Common myeloid progenitor, CD34-positive (primary cell): Measurements from ENCODE around the gene GIGYF2.

Experiments used
- CTCF ChIA-PET: fragments of 350-600 bp; sonication (Branson Sonifier 250); formaldehyde crosslinking; loops from one replicate; lab custom pipeline; 2021; ENCODE audit warnings: antibody characterized with exemption; lab: Charles Lee
- POLR2A ChIA-PET: fragments of 350-600 bp; sonication (Branson Sonifier 250); formaldehyde crosslinking; loops from one replicate; lab custom pipeline; 2021; ENCODE audit warnings: antibody characterized with exemption; lab: Charles Lee
- DNase-seq, 3 donors: peaks; one replicate each; pipeline versions ENCODE4 v3.0.0 to v3.0.0-alpha.2; 2013
- H3K27ac ChIP-seq, 2 experiments: 1 replicate in 1 of 2; 2 replicates in 1 of 2; pipeline ENCODE4 v1.7.0; 2013; ENCODE audit warnings: inconsistent platforms in 2 of 2, low read length in 2 of 2, mild to moderate bottlenecking in 2 of 2, low read depth in 1 of 2, moderate library complexity in 1 of 2; ENCODE audit not compliant: severe bottlenecking in 2 of 2, insufficient read depth in 1 of 2, poor library complexity in 1 of 2
- H3K27me3 ChIP-seq, 5 experiments: replicated peaks in 2 of 5; 1 replicate in 3 of 5; 2 replicates in 2 of 5; pipeline versions ENCODE4 v1.6.1 to v1.7.0; 2013; ENCODE audit warnings: low read length in 4 of 5, mild to moderate bottlenecking in 2 of 5, moderate library complexity in 2 of 5, inconsistent platforms in 1 of 5; ENCODE audit not compliant: insufficient read depth in 5 of 5, control insufficient read depth in 4 of 5
- H3K36me3 ChIP-seq, 4 experiments: 1 replicate in 2 of 4; 2 replicates in 2 of 4; pipeline versions ENCODE4 v1.6.1 to v1.7.0; 2013; ENCODE audit warnings: low read length in 3 of 4, control low read depth in 1 of 4, mild to moderate bottlenecking in 1 of 4; ENCODE audit not compliant: control insufficient read depth in 4 of 4, insufficient read depth in 4 of 4
- H3K4me1 ChIP-seq, 4 experiments: 1 replicate in 3 of 4; 2 replicates in 1 of 4; pipeline versions ENCODE4 v1.6.1 to v1.7.1; 2013; ENCODE audit warnings: low read length in 3 of 4, mild to moderate bottlenecking in 3 of 4, control low read depth in 1 of 4, inconsistent platforms in 1 of 4, moderate library complexity in 1 of 4; ENCODE audit not compliant: control insufficient read depth in 4 of 4, insufficient read depth in 4 of 4; ENCODE audit errors: control extremely low read depth in 1 of 4
- H3K4me3 ChIP-seq, 7 experiments: 1 replicate in 4 of 7; 2 replicates in 3 of 7; pipeline versions ENCODE4 v1.5.1 to v1.7.0; 2013; ENCODE audit warnings: mild to moderate bottlenecking in 7 of 7, low read length in 6 of 7, moderate library complexity in 6 of 7, inconsistent platforms in 2 of 7, low read depth in 2 of 7, control low read depth in 1 of 7; ENCODE audit not compliant: insufficient read depth in 4 of 7, control insufficient read depth in 1 of 7; ENCODE audit errors: extremely low read depth in 1 of 7
- H3K9me3 ChIP-seq, 5 experiments: 1 replicate in 4 of 5; 2 replicates in 1 of 5; pipeline versions ENCODE4 v1.6.1 to v1.7.1; 2013; ENCODE audit warnings: low read length in 4 of 5, mild to moderate bottlenecking in 2 of 5, inconsistent platforms in 1 of 5, low read depth in 1 of 5, moderate library complexity in 1 of 5; ENCODE audit not compliant: control insufficient read depth in 4 of 5, insufficient read depth in 2 of 5; ENCODE audit errors: control extremely low read depth in 1 of 5
- WGBS: methylation state at CpG from one replicate; pipeline ENCODE4 v1.1.5; 2013; ENCODE audit not compliant: insufficient coverage; 5-methylcytosine and 5-hydroxymethylcytosine counted together

GIGYF2 gene

DNA sequence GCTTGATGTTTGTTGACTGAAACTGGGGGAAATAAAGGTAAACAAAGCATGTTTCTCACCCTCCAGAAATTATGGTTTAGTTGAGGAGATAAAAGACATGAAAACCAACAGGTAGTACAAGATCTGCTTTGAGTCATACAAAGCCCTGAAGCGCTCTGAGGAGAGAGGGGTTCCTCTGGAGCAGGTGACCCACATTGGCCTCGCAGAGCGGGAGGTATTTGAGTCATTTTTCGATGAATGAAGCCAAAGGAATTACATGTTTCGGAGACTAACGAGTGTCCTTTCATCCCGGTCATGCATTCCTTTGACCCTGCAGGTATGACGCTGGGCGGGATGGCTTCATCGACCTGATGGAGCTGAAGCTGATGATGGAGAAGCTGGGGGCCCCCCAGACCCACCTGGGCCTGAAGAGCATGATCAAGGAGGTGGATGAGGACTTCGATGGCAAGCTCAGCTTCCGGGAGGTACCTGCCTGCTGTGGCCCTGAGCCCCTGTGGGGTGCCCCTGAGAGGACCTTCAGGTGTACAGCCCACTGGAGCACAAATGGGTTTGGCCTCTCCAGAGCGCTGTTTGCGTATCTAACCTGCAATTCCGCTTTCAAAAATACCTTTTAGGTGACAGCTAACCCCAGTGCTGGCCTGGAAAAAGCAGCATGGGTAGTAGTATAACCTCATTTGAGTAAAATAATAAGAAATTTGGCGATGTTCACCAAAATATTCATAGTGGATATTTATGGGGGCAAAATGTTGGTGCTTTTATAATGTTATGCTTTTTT is 34.5 kb upstream of the GIGYF2 start:
- WGBS, result 98% methylated on average over 12 of the region's 16 CpGs

GRCh38 chr2:232666051-232666805 is 30.9 kb upstream of the GIGYF2 start:
- Histone ChIP-seq H3K4me1 (no peaks in the 10 kb centered on the region), H3K27me3 (no peaks in the 10 kb centered on the region), H3K4me3 (no peak overlapping the region), H3K36me3 (no peaks in the 10 kb centered on the region), H3K9me3 (no peaks in the 10 kb centered on the region), H3K27ac (no peak overlapping the region)
- POLR2A ChIA-PET, result no interaction called here
- DNase-seq, result no peak
- CTCF ChIA-PET, result interaction anchor here (1.1 to 1.9 kb wide), 2 partner anchors 56 to 61 kb away, joined by 3 to 8 read pairs; no protein-coding TSS in a partner anchor
- WGBS, result 96% methylated on average over 7 of the region's 7 CpGs

More for the DNA sequence above, 34.5 kb upstream of the GIGYF2 start:
- Histone ChIP-seq H3K9me3 (no peaks in the 10 kb centered on the region), H3K27ac (no peak overlapping the region), H3K4me3 (no peak overlapping the region), H3K27me3 (no peaks in the 10 kb centered on the region), H3K36me3 (no peaks in the 10 kb centered on the region), H3K4me1 (no peaks in the 10 kb centered on the region)
- no peak for DNase-seq
- ChIA-PET CTCF (interaction anchor here (0.8 kb wide), 1 partner anchor 10 kb away, joined by 3 read pairs; no protein-coding TSS in a partner anchor), POLR2A (no interaction called here)

GRCh38 chr2:232667989-232668583 is 29.0 kb upstream of the GIGYF2 start:
- no peaks in the 10 kb centered on the region for H3K36me3 ChIP-seq
- H3K27ac ChIP-seq, result no peak overlapping the region

GRCh38 chr2:232668805-232669444 is 28.2 kb upstream of the GIGYF2 start:
- H3K27ac ChIP-seq, result no peak overlapping the region
- H3K4me1 ChIP-seq, result no peaks in the 10 kb centered on the region
- DNase-seq, result peak; percentile 23 to 44 (median 27)
- POLR2A ChIA-PET, result interaction anchor here (0.6 kb wide), 1 partner anchor 9 kb away, joined by 3 read pairs; no protein-coding TSS in a partner anchor
- CTCF ChIA-PET, result interaction anchor here (0.9 to 1.6 kb wide), 5 partner anchors 17 to 63 kb away, joined by 3 to 6 read pairs (median 3); partner anchors contain the start of gene EFHD1
- H3K9me3 ChIP-seq, result no peaks in the 10 kb centered on the region
- H3K36me3 ChIP-seq, result no peaks in the 10 kb centered on the region
- no peaks in the 10 kb centered on the region for H3K27me3 ChIP-seq
- H3K4me3 ChIP-seq, result no peak overlapping the region
- WGBS, result 73% methylated on average over 12 of the region's 17 CpGs

More at GRCh38 chr2:232667989-232668583, 29.0 kb upstream of the GIGYF2 start:
- POLR2A ChIA-PET, result no interaction called here
- no peaks in the 10 kb centered on the region for H3K4me1 ChIP-seq
- H3K9me3 ChIP-seq, result no peaks in the 10 kb centered on the region
- 90% methylated on average over 3 of the region's 10 CpGs for WGBS
- DNase-seq, result no peak
- H3K4me3 ChIP-seq, result no peak overlapping the region
- CTCF ChIA-PET, result interaction anchor here (0.9 to 1.6 kb wide), 6 partner anchors 18 to 63 kb away, joined by 3 to 6 read pairs (median 3); partner anchors contain the start of gene EFHD1
- no peaks in the 10 kb centered on the region for H3K27me3 ChIP-seq

DNA sequence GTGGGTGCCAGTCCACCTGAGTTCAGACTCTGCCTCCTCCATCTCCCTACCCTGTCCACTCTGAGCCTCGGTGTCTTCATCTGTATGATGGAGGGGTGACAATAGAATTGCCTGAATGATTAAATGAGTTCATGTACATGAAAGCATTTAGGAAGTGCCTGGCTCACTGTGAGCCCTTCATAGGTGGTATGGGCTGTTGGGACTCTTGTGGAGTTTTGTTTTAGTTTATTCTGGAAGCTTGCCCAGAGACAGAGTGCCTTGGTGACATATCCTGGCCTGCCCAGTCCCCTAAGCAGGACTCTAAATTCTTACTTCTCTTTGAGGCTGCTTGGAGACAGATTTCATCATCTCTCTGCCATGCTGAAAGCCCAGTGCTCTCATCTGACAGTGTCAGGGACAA is 24.5 kb upstream of the GIGYF2 start:
- POLR2A ChIA-PET, result no interaction called here
- CTCF ChIA-PET, result interaction anchor here (1.1 to 1.5 kb wide), 2 partner anchors 10 to 65 kb away, joined by 3 read pairs; no protein-coding TSS in a partner anchor
- Histone ChIP-seq H3K4me1 (no peaks in the 10 kb centered on the region), H3K4me3 (no peak overlapping the region), H3K36me3 (no peaks in the 10 kb centered on the region), H3K27ac (no peak overlapping the region), H3K27me3 (no peaks in the 10 kb centered on the region), H3K9me3 (no peaks in the 10 kb centered on the region)
- WGBS, result 83% methylated on average over 1 of the region's 1 CpG
- no peak for DNase-seq

- ChIA-PET POLR2A (interaction anchor here (0.7 kb wide), 1 partner anchor 37 kb away, joined by 3 read pairs; no protein-coding TSS in a partner anchor), CTCF (interaction anchor here (0.7 kb wide), 1 partner anchor 71 kb away, joined by 3 read pairs; no protein-coding TSS in a partner anchor)
- Histone ChIP-seq H3K27me3 (no peaks in the 10 kb centered on the region), H3K4me1 (no peaks in the 10 kb centered on the region), H3K36me3 (no peaks in the 10 kb centered on the region), H3K4me3 (no peak overlapping the region), H3K9me3 (no peaks in the 10 kb centered on the region), H3K27ac (no peak overlapping the region)
- 89% methylated on average over 6 of the region's 6 CpGs for WGBS
- DNase-seq, result no peak
Observed at GRCh38 chr2:232674491-232674890, 22.6 kb upstream of the GIGYF2 start.
